ENCODE measurements around the gene ZNF692.

The ZNF692 gene

DNA sequence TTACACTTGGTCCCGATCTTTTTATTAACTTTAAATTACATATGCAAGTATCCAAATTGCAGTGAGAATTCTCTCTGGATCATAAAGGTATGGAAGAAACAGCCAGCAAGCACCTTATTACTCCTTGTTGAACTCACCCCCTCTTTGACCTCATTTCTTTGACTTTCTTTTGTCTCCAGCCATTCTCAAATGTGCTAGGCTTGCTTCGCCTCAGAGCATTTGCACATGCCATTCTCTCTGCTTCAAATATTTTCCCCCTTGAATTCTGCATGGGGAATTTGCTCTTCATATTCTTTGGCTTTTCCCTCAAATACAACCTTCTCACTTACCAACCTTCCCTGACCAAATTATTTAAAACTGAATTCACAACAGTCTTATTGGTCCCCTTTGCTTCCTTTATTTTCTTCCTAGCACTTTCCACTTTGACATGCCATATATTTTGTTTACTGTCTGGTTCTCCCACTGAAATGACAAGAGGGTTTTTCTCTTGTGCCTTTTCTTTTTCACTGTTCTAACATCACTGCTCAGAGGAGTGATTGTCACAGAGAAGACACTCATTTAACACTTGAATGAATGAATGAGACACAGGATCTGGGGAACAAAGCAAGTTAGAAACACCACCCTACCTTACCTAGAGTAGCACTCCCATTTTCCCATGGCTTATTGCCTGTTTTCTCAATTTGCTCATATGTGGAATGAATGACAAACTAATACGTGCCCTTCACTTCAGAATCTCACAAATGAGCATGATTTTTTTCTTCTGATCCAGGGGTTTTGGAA is 45.7 kb upstream of the ZNF692 start:
- Histone ChIP-seq H3K27me3 (peaks cover 18% of the 10 kb centered on the region), H3K4me3 (ENCODE audit: low read depth, low read length) (no peak overlapping the region), H3K9me3 (no peaks in the 10 kb centered on the region), H3K36me3 (no peaks in the 10 kb centered on the region), H3K4me1 (no peaks in the 10 kb centered on the region)
- TF ChIP-seq, protein P1, sequence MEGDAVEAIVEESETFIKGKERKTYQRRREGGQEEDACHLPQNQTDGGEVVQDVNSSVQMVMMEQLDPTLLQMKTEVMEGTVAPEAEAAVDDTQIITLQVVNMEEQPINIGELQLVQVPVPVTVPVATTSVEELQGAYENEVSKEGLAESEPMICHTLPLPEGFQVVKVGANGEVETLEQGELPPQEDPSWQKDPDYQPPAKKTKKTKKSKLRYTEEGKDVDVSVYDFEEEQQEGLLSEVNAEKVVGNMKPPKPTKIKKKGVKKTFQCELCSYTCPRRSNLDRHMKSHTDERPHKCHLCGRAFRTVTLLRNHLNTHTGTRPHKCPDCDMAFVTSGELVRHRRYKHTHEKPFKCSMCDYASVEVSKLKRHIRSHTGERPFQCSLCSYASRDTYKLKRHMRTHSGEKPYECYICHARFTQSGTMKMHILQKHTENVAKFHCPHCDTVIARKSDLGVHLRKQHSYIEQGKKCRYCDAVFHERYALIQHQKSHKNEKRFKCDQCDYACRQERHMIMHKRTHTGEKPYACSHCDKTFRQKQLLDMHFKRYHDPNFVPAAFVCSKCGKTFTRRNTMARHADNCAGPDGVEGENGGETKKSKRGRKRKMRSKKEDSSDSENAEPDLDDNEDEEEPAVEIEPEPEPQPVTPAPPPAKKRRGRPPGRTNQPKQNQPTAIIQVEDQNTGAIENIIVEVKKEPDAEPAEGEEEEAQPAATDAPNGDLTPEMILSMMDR (IDR thresholded peaks at IDR 0.05; ENCODE audit: low read depth, low read length): no peak
- no peak for DNase-seq

DNA sequence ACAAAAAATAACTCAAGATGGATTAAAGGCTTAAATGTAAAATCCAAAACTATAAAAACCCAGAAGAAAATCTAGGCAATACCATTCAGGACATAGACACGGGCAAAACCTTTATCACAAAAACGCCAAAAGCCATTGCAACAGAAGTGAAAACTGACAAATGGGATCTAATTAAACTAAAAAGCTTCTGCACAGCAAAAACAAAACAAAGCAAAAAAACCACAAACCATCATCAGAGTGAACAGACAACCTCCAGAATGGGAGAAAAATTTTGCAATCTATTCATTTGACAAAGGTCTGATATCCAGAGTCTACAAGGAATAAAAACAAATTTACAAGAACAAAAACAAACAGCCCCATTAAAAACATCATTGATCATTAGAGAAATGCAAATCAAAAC is 42.7 kb upstream of the ZNF692 start:
- Histone ChIP-seq H3K4me1 (no peaks in the 10 kb centered on the region), H3K4me3 (ENCODE audit: low read depth, low read length) (no peak overlapping the region), H3K9me3 (no peaks in the 10 kb centered on the region), H3K27me3 (peaks cover 26% of the 10 kb centered on the region), H3K36me3 (no peaks in the 10 kb centered on the region)
- DNase-seq: no peak
- TF ChIP-seq, protein P1 (IDR thresholded peaks at IDR 0.05; ENCODE audit: low read depth, low read length): no peak

DNA sequence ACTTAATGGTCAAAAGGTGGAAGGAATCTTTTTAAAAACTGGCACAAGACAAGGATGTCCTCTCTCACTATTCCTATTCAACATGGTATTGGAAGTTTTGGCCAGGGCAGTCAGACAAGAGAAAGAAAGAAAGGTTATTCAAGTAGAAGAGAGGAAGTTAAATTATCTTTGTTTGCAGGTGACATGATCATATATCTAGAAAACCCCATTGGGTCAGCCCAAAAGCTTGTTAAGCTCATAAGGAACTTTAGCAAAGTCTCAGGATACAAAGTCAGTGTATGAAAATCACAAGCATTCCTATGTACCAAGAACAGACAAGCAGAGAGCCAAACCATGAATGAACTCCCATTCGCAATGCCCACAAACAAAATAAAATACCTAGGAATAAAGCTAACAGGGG is 41.8 kb upstream of the ZNF692 start:
- no peaks in the 10 kb centered on the region for H3K36me3 ChIP-seq
- no peaks in the 10 kb centered on the region for H3K4me1 ChIP-seq
- H3K27me3 ChIP-seq: peaks cover 26% of the 10 kb centered on the region
- TF ChIP-seq, protein P1 (IDR thresholded peaks at IDR 0.05; ENCODE audit: low read depth, low read length): no peak
- no peak for DNase-seq
- no peak overlapping the region for H3K4me3 ChIP-seq (ENCODE audit: low read depth, low read length)
- no peaks in the 10 kb centered on the region for H3K9me3 ChIP-seq

DNA sequence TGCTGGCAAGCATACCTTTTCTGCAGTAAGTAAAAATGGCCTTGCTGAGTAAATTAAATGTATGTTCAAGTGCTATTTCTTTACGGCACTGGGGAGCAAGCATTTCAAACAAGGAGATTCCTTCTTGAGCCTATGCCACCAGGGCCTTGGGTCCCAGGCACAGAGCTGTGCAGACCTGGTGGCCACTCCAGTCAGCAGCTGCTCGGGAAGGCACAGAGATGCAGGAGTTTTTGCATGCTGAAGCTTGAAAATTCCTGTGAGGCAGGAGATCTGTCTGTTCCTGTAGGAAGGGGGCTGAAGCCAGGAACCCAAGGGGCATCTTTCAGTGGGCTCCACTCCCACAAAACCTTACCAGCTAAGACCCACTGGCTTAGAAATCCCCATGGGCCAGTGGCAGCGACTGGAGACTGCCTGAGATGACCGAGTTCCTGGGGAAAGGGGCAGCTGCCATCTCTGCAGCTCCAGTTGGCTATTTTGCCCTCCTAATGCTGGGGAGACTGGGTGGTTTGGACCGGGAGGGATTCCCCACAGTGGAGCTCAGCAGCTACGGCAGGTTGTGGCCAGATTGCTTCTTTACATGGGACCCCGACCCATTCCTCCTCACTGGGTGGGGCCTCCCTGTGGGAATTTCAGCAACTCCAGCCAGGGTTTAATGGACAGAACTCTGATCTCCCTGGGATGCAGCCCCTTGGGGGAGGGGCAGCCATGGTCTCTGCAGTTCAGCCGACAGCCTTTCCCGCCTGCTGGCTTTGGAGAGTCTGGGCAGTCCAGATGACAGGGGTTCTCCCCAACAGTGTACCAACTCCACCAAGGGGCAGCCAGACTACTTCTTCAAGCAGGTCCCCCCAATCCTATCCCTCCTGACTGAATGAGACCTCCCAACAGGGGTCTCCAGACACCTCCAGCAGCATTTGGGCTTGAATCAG is 38.8 kb upstream of the ZNF692 start:
- no peak overlapping the region for H3K4me3 ChIP-seq (ENCODE audit: low read depth, low read length)
- DNase-seq: no peak
- no peaks in the 10 kb centered on the region for H3K9me3 ChIP-seq
- H3K27me3 ChIP-seq: peaks cover 26% of the 10 kb centered on the region
- TF ChIP-seq, protein P1 (IDR thresholded peaks at IDR 0.05; ENCODE audit: low read depth, low read length): no peak
- H3K4me1 ChIP-seq: no peaks in the 10 kb centered on the region
- H3K36me3 ChIP-seq: no peaks in the 10 kb centered on the region

DNA sequence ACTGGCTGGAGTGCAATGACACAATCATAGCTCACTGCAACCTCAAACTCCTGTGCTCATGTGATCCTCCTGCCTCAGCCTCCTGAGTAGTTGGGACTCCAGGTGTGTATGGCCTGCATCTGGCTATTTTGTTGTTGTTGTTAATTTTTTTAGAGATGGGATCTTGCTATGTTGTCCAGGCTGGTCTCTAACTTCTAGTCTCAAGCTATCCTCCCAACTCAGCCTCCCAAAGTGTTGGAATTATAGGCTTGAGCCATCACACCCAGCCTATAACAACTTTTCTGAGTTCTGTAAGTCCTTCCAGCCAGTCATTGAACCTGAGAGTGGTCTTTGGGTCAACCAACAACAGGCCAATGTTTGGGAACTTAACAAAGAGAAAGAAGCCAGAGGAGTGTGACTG is 36.0 kb upstream of the ZNF692 start:
- no peaks in the 10 kb centered on the region for H3K4me1 ChIP-seq
- no peaks in the 10 kb centered on the region for H3K9me3 ChIP-seq
- no peak overlapping the region for H3K4me3 ChIP-seq (ENCODE audit: low read depth, low read length)
- no peaks in the 10 kb centered on the region for H3K36me3 ChIP-seq
- TF ChIP-seq, protein P1 (IDR thresholded peaks at IDR 0.05; ENCODE audit: low read depth, low read length): no peak
- peaks cover 8% of the 10 kb centered on the region; the same call in 1 of the 2 replicates for H3K27me3 ChIP-seq
- DNase-seq: no peak

Measured in BE2C (cell line).